Endodermal cell (in vitro differentiated cells): ENCODE results near the gene SLC25A40. TPM values are rescaled to one million over a fixed set of nuclear protein-coding genes. Genes with fewer than 3 reads are reported as not detected.

ENCODE experiments used
- DNase-seq: peaks from one replicate; pipeline ENCODE4 v3.0.0-alpha.2; 2017
- H3K27ac ChIP-seq: 2 replicates; pipeline ENCODE4 v1.5.1; 2013; ENCODE audit warnings: mild to moderate bottlenecking, low read depth, low read length, moderate library complexity
- H3K27me3 ChIP-seq: 2 replicates; pipeline ENCODE4 v1.6.1; 2013; ENCODE audit warnings: mild to moderate bottlenecking, low read length, moderate library complexity; ENCODE audit not compliant: insufficient read depth, control insufficient read depth, poor library complexity, severe bottlenecking
- H3K36me3 ChIP-seq: 2 replicates; pipeline ENCODE4 v1.7.0; 2013; ENCODE audit warnings: mild to moderate bottlenecking, low read length, moderate library complexity; ENCODE audit not compliant: control insufficient read depth, insufficient read depth
- H3K4me1 ChIP-seq: one replicate; pipeline ENCODE4 v1.7.0; 2013; ENCODE audit warnings: low read length; ENCODE audit not compliant: control insufficient read depth, insufficient read depth
- H3K4me3 ChIP-seq: 2 replicates; pipeline ENCODE4 v1.5.1; 2013; ENCODE audit warnings: mild to moderate bottlenecking, low read length, moderate library complexity
- H3K9ac ChIP-seq: 2 replicates; pipeline ENCODE4 v1.6.1; 2013; ENCODE audit warnings: mild to moderate bottlenecking, low read length, moderate library complexity; ENCODE audit not compliant: poor library complexity, severe bottlenecking; ENCODE audit errors: extremely low read depth
- H3K9me3 ChIP-seq: 2 replicates; pipeline ENCODE4 v1.6.1; 2013; ENCODE audit warnings: mild to moderate bottlenecking, low read length, moderate library complexity; ENCODE audit not compliant: control insufficient read depth
- H3K27ac Mint-ChIP-seq: 2 replicates; pipeline ENCODE4 v1.8.0; 2020; ENCODE audit warnings: mixed read lengths
- H3K27me3 Mint-ChIP-seq: 2 replicates; pipeline ENCODE4 v1.8.0; 2021; ENCODE audit warnings: mild to moderate bottlenecking, mixed read lengths; ENCODE audit not compliant: insufficient read depth
- H3K36me3 Mint-ChIP-seq: 2 replicates; pipeline ENCODE4 v1.8.0; 2020; ENCODE audit warnings: low read depth, mixed read lengths
- H3K4me1 Mint-ChIP-seq: 2 replicates; pipeline ENCODE4 v1.8.0; 2020; ENCODE audit warnings: mixed read lengths
- H3K4me3 Mint-ChIP-seq: 2 replicates; pipeline ENCODE4 v1.8.0; 2020; ENCODE audit warnings: mild to moderate bottlenecking, moderate library complexity, mixed read lengths
- H3K9me3 Mint-ChIP-seq: 2 replicates; pipeline ENCODE4 v1.8.0; 2020; ENCODE audit warnings: mild to moderate bottlenecking, mixed read lengths
- WGBS, 2 experiments: methylation state at CpG; one replicate each; pipeline versions ENCODE4 v1.1.5 to v1.1.7; 2013; ENCODE audit warnings: missing lambda C conversion rate in 2 of 2, mixed read lengths in 1 of 2; ENCODE audit not compliant: insufficient coverage in 1 of 2, insufficient read length in 1 of 2; 5-methylcytosine and 5-hydroxymethylcytosine counted together
- total RNA-seq, 2 donors: library from RNA; stranded (reverse); fragmentation: NEBNext Ultra II Directional in 1 of 2; extraction: Animal tissue kit (Norgen Biotek cat#: 25700) in 1 of 2; gene quantifications; 2 replicates in 1 of 2; 3 replicates in 1 of 2; pipeline ENCODE4 v1.2.1, GENCODE V29; 2021
- TF ChIP-seq, protein P1 (sequence below): fragments of 200-600 bp; sonication (generic); conservative IDR thresholded peaks from 2 replicates; pipeline ENCODE4 v1.5.0; 2021; ENCODE audit warnings: antibody characterized with exemption, mild to moderate bottlenecking

Gene SLC25A40
- total RNA-seq, 2 donors from 2014 or later, result 20.9 to 32.6 TPM

DNA sequence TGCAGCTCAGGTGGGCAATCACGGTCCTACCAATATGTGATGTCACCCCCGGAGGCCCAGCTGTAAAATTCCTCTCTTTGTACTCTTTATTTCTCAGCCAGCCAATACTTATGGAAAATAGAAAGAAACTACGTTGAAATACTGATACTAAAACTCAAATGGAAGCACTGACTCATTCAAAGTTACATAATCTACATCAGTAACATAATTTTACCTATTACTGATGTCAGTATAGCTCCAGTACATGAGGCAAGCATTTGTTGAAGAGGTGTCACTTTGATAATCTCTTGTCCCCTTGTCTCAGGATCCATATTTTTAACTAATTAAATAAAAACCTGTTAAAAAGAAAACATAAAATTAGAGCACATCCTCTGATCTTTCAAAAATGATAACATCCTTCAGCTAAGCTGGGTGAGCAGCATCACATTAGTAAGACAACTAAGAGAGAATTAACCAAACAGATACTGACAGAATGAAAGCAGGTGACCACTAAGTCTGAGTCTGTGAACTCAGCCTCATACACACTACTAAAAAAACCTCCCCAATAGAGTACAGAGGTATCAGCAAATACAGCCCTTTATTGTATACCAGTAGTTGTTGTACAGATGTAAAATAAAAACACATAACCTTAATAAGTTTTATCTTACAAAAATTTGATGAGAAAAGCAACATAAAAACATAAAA lies 17.6 kb downstream of the SLC25A40 start:
- H3K4me3 Mint-ChIP-seq, result no peak overlapping the region
- Histone ChIP-seq H3K27me3 (no peaks in the 10 kb centered on the region), H3K9ac (no peak overlapping the region), H3K4me1 (no peaks in the 10 kb centered on the region), H3K36me3 (peaks cover 44% of the 10 kb centered on the region), H3K27ac (no peak overlapping the region), H3K4me3 (no peak overlapping the region), H3K9me3 (peaks cover 12% of the 10 kb centered on the region)
- H3K4me1 Mint-ChIP-seq, result no peaks in the 10 kb centered on the region
- H3K27me3 Mint-ChIP-seq, result no peaks in the 10 kb centered on the region
- H3K36me3 Mint-ChIP-seq, result peaks cover 51% of the 10 kb centered on the region
- no peak overlapping the region for H3K27ac Mint-ChIP-seq
- TF ChIP-seq, protein P1, sequence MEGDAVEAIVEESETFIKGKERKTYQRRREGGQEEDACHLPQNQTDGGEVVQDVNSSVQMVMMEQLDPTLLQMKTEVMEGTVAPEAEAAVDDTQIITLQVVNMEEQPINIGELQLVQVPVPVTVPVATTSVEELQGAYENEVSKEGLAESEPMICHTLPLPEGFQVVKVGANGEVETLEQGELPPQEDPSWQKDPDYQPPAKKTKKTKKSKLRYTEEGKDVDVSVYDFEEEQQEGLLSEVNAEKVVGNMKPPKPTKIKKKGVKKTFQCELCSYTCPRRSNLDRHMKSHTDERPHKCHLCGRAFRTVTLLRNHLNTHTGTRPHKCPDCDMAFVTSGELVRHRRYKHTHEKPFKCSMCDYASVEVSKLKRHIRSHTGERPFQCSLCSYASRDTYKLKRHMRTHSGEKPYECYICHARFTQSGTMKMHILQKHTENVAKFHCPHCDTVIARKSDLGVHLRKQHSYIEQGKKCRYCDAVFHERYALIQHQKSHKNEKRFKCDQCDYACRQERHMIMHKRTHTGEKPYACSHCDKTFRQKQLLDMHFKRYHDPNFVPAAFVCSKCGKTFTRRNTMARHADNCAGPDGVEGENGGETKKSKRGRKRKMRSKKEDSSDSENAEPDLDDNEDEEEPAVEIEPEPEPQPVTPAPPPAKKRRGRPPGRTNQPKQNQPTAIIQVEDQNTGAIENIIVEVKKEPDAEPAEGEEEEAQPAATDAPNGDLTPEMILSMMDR, result no peak
- WGBS, 2 experiments, result 90 to 95% methylated on average over 2 to 3 of the region's 3 CpGs
- DNase-seq, result no peak
- peaks cover 6% of the 10 kb centered on the region for H3K9me3 Mint-ChIP-seq

DNA sequence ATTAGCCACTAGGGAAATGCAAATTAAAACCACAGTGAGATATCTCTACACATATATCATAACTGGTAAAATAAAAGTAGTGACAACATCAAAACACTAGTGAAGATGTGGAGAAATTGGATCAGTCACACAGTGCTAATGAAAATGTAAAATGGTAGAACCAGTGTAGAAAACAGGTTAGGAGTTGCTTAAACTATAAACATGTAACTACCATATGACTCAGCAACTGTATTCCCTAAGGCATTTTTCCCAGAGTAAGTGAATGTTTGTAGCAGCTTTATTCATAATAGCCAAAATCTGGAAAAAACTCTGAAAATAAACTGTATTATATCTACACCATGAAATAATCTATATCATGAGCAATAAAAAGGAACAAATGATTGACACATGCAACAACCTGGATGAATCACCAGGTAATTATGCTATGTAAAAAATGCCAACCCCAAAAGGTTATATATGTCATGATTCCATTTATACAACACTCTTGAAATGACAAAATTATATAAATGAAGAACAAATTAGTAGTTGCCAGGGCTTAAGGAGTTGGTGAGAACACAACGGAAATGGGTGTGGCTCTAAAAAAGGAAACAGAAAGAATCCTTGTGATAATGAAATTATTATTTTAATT lies 22.8 kb downstream of the SLC25A40 start:
- H3K9me3 ChIP-seq, result peaks cover 7% of the 10 kb centered on the region

DNA sequence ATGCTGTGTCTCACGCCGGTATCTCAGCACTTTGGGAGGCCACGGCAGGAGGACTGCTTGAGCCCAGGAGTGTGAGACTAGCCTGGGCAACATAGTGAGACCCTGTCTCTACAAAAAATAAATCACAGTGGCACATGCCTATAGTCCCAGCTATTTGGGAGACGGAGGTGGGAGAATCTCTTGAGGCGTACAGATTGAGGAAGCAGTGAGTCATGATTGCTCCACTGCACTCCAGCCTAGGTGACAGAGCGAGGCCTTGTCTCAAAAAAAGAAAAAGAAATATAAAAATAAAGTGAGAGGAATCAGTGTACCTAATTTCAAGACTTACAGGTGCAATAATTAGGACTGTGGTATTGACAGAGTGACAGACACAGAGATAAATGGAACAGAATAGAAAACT lies 23.9 kb downstream of the SLC25A40 start:
- Mint-ChIP-seq H3K27me3 (no peaks in the 10 kb centered on the region), H3K9me3 (no peaks in the 10 kb centered on the region), H3K36me3 (peaks cover 40% of the 10 kb centered on the region), H3K27ac (peak overlapping the region; percentile 55), H3K4me3 (no peak overlapping the region), H3K4me1 (no peaks in the 10 kb centered on the region)
- Histone ChIP-seq H3K9me3 (no peaks in the 10 kb centered on the region), H3K27me3 (no peaks in the 10 kb centered on the region), H3K36me3 (peaks cover 35% of the 10 kb centered on the region), H3K27ac (no peak overlapping the region), H3K4me3 (no peak overlapping the region), H3K4me1 (no peaks in the 10 kb centered on the region), H3K9ac (no peak overlapping the region)
- TF ChIP-seq, protein P1, result no peak
- DNase-seq, result no peak
- whole genome bisulfite sequencing, 2 experiments, result 88 to 96% methylated on average over 6 of the region's 6 CpGs

More for the DNA sequence above, 22.8 kb downstream of the SLC25A40 start:
- no peak for DNase-seq
- Mint-ChIP-seq H3K27ac (no peak overlapping the region), H3K4me1 (no peaks in the 10 kb centered on the region), H3K27me3 (no peaks in the 10 kb centered on the region), H3K9me3 (peaks cover 5% of the 10 kb centered on the region), H3K4me3 (no peak overlapping the region), H3K36me3 (peaks cover 50% of the 10 kb centered on the region)
- Histone ChIP-seq H3K4me1 (no peaks in the 10 kb centered on the region), H3K27ac (no peak overlapping the region), H3K27me3 (no peaks in the 10 kb centered on the region), H3K4me3 (no peak overlapping the region), H3K36me3 (peaks cover 46% of the 10 kb centered on the region), H3K9ac (no peak overlapping the region)
- WGBS, 2 experiments, result 67% methylated on average over 1 of the region's 1 CpG; no CpG with 5 or more reads in 1 of the 2 experiments
- TF ChIP-seq, protein P1, result no peak
